ENCODE data around the gene KCNN4.

- TF ChIP-seq CTCF (IDR thresholded peaks at IDR 0.05) (no peak), EZH2 (IDR thresholded peaks at IDR 0.05) (no peak), EZH2phosphoT487 (IDR thresholded peaks at IDR 0.05) (no peak)
Observed at GRCh38 chr19:43786665-43787064, 5.9 kb upstream of the KCNN4 start.

Data from neural progenitor cell (in vitro differentiated cells).